Calu3 (cell line): ENCODE data around the gene TMEM232. TPM values are rescaled to one million over a fixed set of nuclear protein-coding genes. Genes with fewer than 3 reads are reported as not detected.

Experiments
- BruUV-seq: library from RNA; stranded (reverse); fragments of 400-500 nt; replicated peaks from 2 replicates; lab custom pipeline; 2021; lab: Mats Ljungman, UMichigan
- CTCF ChIA-PET: fragments of 300-600 bp; sonication (Branson Sonifier 250); formaldehyde crosslinking; loops from one replicate; lab custom pipeline; 2022; ENCODE audit warnings: antibody characterized with exemption; lab: Charles Lee
- DNase-seq: peaks from one replicate; pipeline ENCODE4 v3.0.0; 2022
- H3K27ac Mint-ChIP-seq: one replicate; pipeline ENCODE4 v1.8.0; 2022; ENCODE audit warnings: mixed read lengths; ENCODE audit not compliant: unreplicated experiment
- H3K27me3 Mint-ChIP-seq: one replicate; pipeline ENCODE4 v1.8.0; 2022; ENCODE audit warnings: mixed read lengths; ENCODE audit not compliant: unreplicated experiment
- H3K36me3 Mint-ChIP-seq: one replicate; pipeline ENCODE4 v1.8.0; 2022; ENCODE audit warnings: mild to moderate bottlenecking, moderate library complexity, mixed read lengths; ENCODE audit not compliant: insufficient read depth, unreplicated experiment
- H3K4me1 Mint-ChIP-seq: one replicate; pipeline ENCODE4 v1.8.0; 2022; ENCODE audit warnings: mild to moderate bottlenecking, low read depth, mixed read lengths; ENCODE audit not compliant: unreplicated experiment
- H3K4me3 Mint-ChIP-seq: one replicate; pipeline ENCODE4 v1.8.0; 2022; ENCODE audit warnings: mild to moderate bottlenecking, low read depth, moderate library complexity, mixed read lengths; ENCODE audit not compliant: unreplicated experiment
- H3K9me3 Mint-ChIP-seq: one replicate; pipeline ENCODE4 v1.8.0; 2022; ENCODE audit warnings: low read depth, mixed read lengths; ENCODE audit not compliant: unreplicated experiment
- intact Hi-C: fragments of 100-400 bp; cut with micrococcal nuclease; formaldehyde crosslinking; loops from one replicate; pipeline ENCODE4 v1.10.0; 2022; ENCODE audit not compliant: unreplicated experiment
- total RNA-seq: library from RNA; stranded (reverse); gene quantifications from 2 replicates; pipeline ENCODE4 v1.2.3, GENCODE V29; 2022
- TF ChIP-seq, protein P1 (sequence below): fragments of 200-600 bp; IDR thresholded peaks from one replicate; pipeline ENCODE4 v1.8.0; 2022; ENCODE audit warnings: antibody characterized with exemption; ENCODE audit not compliant: unreplicated experiment

The TMEM232 gene
- total RNA-seq, 1 experiment from 2014 or later, result 1.6 TPM

DNA sequence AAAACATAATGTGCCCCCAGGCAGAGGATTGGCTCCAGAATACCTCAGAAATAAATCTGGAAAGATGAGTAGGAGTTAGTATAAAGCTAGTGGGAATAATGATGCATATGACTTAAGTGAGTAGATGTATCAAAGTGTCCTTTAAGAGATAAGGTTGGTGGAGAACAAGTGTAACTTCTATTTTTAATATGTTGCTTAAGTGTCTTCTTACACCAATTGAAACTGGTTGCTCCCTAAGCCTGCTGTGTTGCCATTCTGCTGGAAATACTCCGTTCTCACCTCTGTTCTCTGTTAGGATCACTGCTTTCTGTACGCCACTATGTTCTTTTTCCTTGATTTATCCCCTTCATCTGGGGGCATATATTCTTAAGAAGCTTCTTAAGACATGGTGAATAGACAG is 286.4 kb downstream of the TMEM232 start:
- intact Hi-C loops, result no loop called here
- Mint-ChIP-seq H3K4me1 (no peaks in the 10 kb centered on the region), H3K27ac (no peak overlapping the region), H3K27me3 (peaks cover 7% of the 10 kb centered on the region), H3K9me3 (no peaks in the 10 kb centered on the region), H3K36me3 (no peaks in the 10 kb centered on the region), H3K4me3 (no peak overlapping the region)
- CTCF ChIA-PET, result no interaction called here
- no peak for DNase-seq
- TF ChIP-seq, protein P1, sequence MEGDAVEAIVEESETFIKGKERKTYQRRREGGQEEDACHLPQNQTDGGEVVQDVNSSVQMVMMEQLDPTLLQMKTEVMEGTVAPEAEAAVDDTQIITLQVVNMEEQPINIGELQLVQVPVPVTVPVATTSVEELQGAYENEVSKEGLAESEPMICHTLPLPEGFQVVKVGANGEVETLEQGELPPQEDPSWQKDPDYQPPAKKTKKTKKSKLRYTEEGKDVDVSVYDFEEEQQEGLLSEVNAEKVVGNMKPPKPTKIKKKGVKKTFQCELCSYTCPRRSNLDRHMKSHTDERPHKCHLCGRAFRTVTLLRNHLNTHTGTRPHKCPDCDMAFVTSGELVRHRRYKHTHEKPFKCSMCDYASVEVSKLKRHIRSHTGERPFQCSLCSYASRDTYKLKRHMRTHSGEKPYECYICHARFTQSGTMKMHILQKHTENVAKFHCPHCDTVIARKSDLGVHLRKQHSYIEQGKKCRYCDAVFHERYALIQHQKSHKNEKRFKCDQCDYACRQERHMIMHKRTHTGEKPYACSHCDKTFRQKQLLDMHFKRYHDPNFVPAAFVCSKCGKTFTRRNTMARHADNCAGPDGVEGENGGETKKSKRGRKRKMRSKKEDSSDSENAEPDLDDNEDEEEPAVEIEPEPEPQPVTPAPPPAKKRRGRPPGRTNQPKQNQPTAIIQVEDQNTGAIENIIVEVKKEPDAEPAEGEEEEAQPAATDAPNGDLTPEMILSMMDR, result no peak
- BruUV-seq, result no TSS peak

DNA sequence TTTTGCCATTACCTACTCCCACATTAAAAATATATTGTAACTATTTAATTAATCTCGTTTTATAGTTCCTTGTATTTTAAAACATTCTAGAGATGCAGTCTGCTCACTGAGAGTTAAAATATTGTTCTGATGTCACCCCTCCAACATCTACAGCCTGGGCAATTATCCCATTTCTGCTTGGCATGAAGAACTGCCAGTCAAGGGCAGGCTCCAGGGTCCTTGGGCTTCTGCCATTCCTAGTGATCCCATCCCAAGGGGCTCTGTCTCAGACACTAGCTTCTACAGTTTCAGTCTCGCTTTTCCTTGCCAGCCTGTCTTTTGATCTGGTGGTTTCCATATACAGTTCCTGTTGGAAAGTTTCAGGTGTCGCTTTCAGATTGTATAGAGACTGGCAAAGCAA is 287.2 kb downstream of the TMEM232 start:
- Mint-ChIP-seq H3K27me3 (peaks cover 2% of the 10 kb centered on the region), H3K4me3 (no peak overlapping the region), H3K27ac (no peak overlapping the region), H3K4me1 (no peaks in the 10 kb centered on the region), H3K36me3 (no peaks in the 10 kb centered on the region), H3K9me3 (no peaks in the 10 kb centered on the region)
- DNase-seq, result no peak
- no TSS peak for BruUV-seq
- TF ChIP-seq, protein P1, result no peak
- CTCF ChIA-PET, result no interaction called here
- intact Hi-C loops, result no loop called here

- intact Hi-C loops, result no loop called here
- CTCF ChIA-PET, result no interaction called here
- no peaks in the 10 kb centered on the region for H3K4me1 Mint-ChIP-seq
Observed at GRCh38 chr5:110435207-110435606, 291.3 kb downstream of the TMEM232 start.

DNA sequence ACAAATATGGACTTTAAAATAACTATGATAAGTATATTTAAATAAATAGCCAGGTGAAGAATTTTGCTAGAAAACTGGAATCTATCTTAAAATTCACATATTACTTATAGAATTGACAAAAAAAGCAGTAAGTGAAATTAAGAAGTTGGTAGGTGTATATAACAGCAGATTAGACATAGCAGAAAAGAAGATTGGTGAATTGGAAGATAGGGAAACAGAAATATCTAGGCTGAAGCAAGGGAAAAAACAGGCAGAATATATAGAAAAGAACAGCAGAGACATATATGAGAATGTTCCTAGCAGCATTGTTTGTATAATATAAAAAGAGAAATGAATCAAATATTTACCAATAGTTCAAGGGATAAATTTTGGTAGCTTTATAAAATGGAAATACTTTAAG is 294.9 kb downstream of the TMEM232 start:
- Mint-ChIP-seq H3K9me3 (peaks cover 3% of the 10 kb centered on the region), H3K4me3 (no peak overlapping the region), H3K36me3 (no peaks in the 10 kb centered on the region), H3K4me1 (no peaks in the 10 kb centered on the region), H3K27ac (no peak overlapping the region), H3K27me3 (peaks cover 13% of the 10 kb centered on the region)
- TF ChIP-seq, protein P1, result no peak
- CTCF ChIA-PET, result no interaction called here
- intact Hi-C loops, result no loop called here
- no TSS peak for BruUV-seq
- no peak for DNase-seq

More at GRCh38 chr5:110435207-110435606, 291.3 kb downstream of the TMEM232 start:
- peaks cover 3% of the 10 kb centered on the region for H3K9me3 Mint-ChIP-seq
- TF ChIP-seq, protein P1, result no peak
- no peak for DNase-seq
- H3K36me3 Mint-ChIP-seq, result no peaks in the 10 kb centered on the region
- no peak overlapping the region for H3K27ac Mint-ChIP-seq
- H3K27me3 Mint-ChIP-seq, result peaks cover 13% of the 10 kb centered on the region
- H3K4me3 Mint-ChIP-seq, result no peak overlapping the region
- no TSS peak for BruUV-seq
